ENCODE measurements around the gene HCRTR1.

HCRTR1 gene

GRCh38 chr1:31651766-31652165 lies 34.3 kb downstream of the HCRTR1 start:
- Mint-ChIP-seq H3K36me3 (ENCODE audit: low read depth) (no peaks in the 10 kb centered on the region), H3K4me1 (ENCODE audit: low read depth) (no peaks in the 10 kb centered on the region), H3K9me3 (no peaks in the 10 kb centered on the region), H3K27me3 (ENCODE audit: low read depth) (peaks cover 2% of the 10 kb centered on the region), H3K27ac (no peak overlapping the region), H3K4me3 (no peak overlapping the region)
- no peak for DNase-seq (ENCODE audit: low spot score)

DNA sequence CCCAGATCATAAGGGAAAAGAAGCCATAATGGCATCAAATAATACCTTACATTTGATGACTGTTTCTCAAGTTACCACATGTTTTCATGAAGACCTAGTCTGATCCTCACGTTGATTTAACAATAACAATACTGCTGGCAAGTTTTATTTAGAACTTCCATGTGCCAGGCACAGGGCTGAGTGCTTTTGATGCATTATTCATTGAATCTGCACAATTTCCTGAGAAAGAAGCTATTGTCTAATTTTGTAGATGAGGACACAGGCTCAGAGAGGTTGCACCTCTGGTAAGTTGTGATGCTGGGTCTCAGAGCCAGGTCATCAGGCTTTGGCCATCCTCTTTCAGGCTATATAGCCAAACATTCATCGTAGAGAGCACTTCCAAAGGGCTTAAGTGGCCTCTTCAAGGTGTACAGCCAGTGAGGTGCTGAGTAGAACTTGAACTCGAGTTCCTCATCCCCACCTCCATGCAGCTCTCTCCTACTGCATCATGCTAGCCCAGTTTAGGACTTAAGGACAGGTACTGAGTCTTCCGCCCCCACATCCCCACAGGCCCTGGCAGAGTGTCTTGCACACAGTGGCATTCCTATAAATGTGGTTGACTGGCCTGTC lies 35.5 kb downstream of the HCRTR1 start:
- Mint-ChIP-seq H3K9me3 (no peaks in the 10 kb centered on the region), H3K4me1 (ENCODE audit: low read depth) (no peaks in the 10 kb centered on the region), H3K36me3 (ENCODE audit: low read depth) (no peaks in the 10 kb centered on the region), H3K4me3 (no peak overlapping the region), H3K27me3 (ENCODE audit: low read depth) (peaks cover 2% of the 10 kb centered on the region), H3K27ac (no peak overlapping the region)
- DNase-seq (ENCODE audit: low spot score): no peak

DNA sequence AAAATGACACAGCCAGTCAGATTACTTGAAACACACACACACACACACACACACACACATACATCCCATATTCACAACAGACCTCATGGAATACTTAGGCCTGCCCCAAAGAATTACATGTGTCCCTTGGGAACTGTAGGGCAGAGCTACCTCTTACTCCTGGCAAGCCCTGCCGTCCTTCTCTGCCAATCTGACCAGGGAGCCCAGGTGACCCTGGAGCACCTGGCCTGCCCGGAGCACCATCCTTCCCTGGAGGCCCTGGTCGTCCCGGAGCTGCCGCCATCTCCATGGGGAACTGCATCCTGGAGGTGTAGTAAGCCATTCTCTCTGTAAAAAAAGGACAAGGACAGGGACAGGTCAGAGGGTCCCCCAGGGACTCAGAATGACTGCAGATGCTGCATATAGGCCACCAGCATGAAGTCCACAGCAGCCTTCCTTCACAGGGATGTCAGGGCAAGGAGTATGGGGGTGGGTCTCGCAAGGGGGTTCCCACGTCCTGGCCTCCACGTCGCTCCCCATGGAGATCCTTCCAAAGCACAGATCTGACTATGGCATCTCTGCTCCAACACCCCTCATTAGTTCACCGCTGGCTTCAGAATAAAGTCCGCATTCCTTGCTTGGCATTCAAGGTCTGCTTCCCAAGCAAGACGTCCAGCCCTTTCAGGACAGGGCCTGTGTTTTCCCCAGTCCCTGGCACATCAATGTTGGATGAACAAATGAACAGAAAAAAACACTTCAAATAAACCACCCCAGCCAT lies 36.4 kb downstream of the HCRTR1 start:
- Mint-ChIP-seq H3K4me3 (no peak overlapping the region), H3K36me3 (ENCODE audit: low read depth) (no peaks in the 10 kb centered on the region), H3K27me3 (ENCODE audit: low read depth) (peaks cover 2% of the 10 kb centered on the region), H3K4me1 (ENCODE audit: low read depth) (no peaks in the 10 kb centered on the region), H3K27ac (no peak overlapping the region), H3K9me3 (no peaks in the 10 kb centered on the region)
- no peak for DNase-seq (ENCODE audit: low spot score)

DNA sequence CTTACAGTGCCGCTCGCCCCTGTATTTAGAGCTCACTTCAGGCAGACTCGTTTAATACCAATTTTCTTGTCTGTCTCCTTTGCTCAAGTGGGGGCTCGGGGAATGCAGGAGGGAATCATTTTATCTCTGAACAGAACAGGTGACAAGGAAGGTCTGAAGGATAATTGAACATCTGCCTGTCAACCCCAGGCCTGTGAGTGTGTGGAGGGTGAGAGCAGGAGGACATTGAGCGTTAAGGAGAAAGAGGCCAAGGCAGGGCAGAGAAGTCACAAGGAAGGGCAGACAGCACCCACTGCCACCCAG lies 36.9 kb downstream of the HCRTR1 start:
- Mint-ChIP-seq H3K9me3 (no peaks in the 10 kb centered on the region), H3K27me3 (ENCODE audit: low read depth) (peaks cover 2% of the 10 kb centered on the region), H3K4me1 (ENCODE audit: low read depth) (no peaks in the 10 kb centered on the region), H3K36me3 (ENCODE audit: low read depth) (no peaks in the 10 kb centered on the region), H3K27ac (no peak overlapping the region), H3K4me3 (no peak overlapping the region)
- DNase-seq (ENCODE audit: low spot score): no peak

DNA sequence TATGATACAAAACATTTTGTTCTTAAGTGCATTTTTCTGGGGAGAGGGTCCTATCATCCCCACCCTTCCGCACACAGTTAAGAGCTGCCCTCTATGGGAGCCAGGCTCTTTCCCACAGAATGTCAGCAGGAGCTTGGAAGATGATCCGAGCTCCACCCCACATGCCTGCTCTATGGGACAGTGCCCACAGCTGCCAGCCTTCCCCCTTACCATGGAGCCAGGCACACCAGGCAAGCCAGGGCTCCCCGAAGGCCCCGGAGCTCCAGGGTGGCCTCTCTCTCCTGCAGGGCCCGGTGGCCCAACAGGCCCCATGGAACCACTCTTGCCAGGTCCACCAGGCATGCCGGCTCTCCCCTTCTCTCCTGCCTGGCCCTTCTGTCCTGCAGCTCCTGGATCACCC lies 37.6 kb downstream of the HCRTR1 start:
- no peak for DNase-seq (ENCODE audit: low spot score)
- Mint-ChIP-seq H3K4me1 (ENCODE audit: low read depth) (no peaks in the 10 kb centered on the region), H3K27me3 (ENCODE audit: low read depth) (peaks cover 2% of the 10 kb centered on the region), H3K4me3 (no peak overlapping the region), H3K9me3 (no peaks in the 10 kb centered on the region), H3K27ac (no peak overlapping the region), H3K36me3 (ENCODE audit: low read depth) (no peaks in the 10 kb centered on the region)

GRCh38 chr1:31655756-31656155 lies 38.3 kb downstream of the HCRTR1 start:
- H3K27me3 Mint-ChIP-seq (ENCODE audit: low read depth): peaks cover 2% of the 10 kb centered on the region
- no peaks in the 10 kb centered on the region for H3K36me3 Mint-ChIP-seq (ENCODE audit: low read depth)
- H3K9me3 Mint-ChIP-seq: no peaks in the 10 kb centered on the region
- no peak for DNase-seq (ENCODE audit: low spot score)
- H3K4me1 Mint-ChIP-seq (ENCODE audit: low read depth): no peaks in the 10 kb centered on the region
- no peak overlapping the region for H3K27ac Mint-ChIP-seq
- H3K4me3 Mint-ChIP-seq: no peak overlapping the region

DNA sequence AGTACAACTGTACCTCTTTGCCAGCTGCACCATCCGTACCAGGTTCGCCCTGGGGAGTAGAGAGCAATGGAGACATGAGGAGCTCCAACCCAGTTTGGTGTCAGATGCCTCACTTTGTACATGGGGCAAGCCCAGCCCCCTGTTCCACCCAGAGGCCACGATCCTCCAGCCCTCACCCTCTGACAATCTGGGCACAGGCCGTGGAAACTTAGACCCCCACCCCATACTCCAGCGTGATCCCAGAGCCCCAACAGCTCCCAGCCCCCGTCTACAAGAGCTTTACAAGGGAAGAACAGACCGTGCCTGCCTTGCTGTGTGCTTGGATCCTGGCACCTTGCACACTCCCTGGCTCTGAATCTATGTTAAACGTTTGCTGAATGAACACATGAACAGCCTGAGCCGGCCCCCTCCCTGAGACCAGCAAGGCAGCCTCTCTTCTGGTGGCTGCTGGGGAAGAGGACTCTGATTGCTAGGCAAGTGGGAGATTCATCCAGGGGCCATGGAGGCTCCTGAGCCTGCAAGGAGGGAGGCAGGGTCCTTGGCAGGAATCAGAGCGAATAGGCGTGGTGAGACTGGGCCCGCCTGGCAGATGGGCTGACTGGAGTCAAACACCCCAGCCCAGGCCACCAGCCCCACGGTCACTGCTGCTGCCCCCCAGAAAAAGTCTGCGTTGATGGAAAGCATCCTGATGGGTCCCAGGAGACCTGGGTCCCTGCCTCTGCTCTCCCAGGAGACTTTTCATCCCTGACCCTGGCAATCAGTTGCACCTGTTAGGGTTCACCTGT lies 39.7 kb downstream of the HCRTR1 start:
- no peak overlapping the region for H3K4me3 Mint-ChIP-seq
- no peak overlapping the region for H3K27ac Mint-ChIP-seq
- H3K4me1 Mint-ChIP-seq (ENCODE audit: low read depth): no peaks in the 10 kb centered on the region
- no peaks in the 10 kb centered on the region for H3K9me3 Mint-ChIP-seq
- no peaks in the 10 kb centered on the region for H3K36me3 Mint-ChIP-seq (ENCODE audit: low read depth)
- H3K27me3 Mint-ChIP-seq (ENCODE audit: low read depth): peaks cover 2% of the 10 kb centered on the region
- no peak for DNase-seq (ENCODE audit: low spot score)

DNA sequence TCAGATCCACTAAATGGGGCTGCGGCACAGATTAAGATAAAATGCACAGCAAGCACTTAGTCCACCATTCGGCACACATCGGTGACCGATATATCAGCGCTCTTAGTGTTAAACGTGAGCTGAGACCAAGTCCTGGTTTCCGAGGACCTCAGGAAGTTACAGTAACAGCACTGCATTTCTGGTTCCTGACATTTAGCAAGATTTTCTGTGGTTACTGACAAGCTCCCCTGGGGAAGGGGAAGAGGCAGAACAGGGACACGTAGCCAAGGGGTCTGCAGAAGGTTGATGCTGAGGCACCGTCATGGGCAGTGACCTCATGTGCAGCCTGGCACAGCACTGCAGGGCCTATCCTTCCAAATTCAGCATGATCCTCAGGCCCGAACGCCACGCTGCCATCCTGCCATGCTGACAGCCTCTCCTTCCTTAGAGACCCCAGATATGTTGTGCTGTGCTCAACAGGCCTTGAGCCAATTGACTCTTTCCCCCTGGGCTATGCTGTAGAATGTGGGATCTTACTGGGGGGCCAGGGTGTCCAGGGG lies 40.6 kb downstream of the HCRTR1 start:
- DNase-seq (ENCODE audit: low spot score): no peak
- no peaks in the 10 kb centered on the region for H3K4me1 Mint-ChIP-seq (ENCODE audit: low read depth)
- H3K9me3 Mint-ChIP-seq: no peaks in the 10 kb centered on the region
- H3K27ac Mint-ChIP-seq: no peak overlapping the region
- no peaks in the 10 kb centered on the region for H3K36me3 Mint-ChIP-seq (ENCODE audit: low read depth)
- H3K4me3 Mint-ChIP-seq: no peak overlapping the region
- peaks cover 2% of the 10 kb centered on the region for H3K27me3 Mint-ChIP-seq (ENCODE audit: low read depth)

DNA sequence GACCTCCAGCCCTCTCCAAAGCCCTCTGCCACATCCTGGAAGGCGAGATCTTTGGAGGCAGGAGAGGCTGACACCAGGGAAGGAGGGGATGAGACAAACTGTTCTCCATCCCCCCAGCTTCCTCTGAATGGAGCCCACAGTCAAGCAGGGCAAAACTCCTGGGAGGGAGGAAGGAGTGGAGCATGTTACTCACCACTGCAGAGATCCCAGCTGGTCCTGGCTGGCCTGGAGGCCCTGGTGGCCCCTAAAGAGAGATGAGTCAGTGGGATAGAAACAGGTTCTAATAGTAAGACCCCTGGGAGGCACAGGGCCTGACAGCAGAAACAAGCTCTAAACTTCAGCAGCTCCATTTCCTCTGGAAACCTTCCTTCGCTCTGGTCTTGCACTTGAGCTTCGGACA lies 41.2 kb downstream of the HCRTR1 start:
- no peaks in the 10 kb centered on the region for H3K4me1 Mint-ChIP-seq (ENCODE audit: low read depth)
- peaks cover 3% of the 10 kb centered on the region for H3K27me3 Mint-ChIP-seq (ENCODE audit: low read depth)
- no peak overlapping the region for H3K27ac Mint-ChIP-seq
- H3K4me3 Mint-ChIP-seq: no peak overlapping the region
- DNase-seq (ENCODE audit: low spot score): no peak
- no peaks in the 10 kb centered on the region for H3K36me3 Mint-ChIP-seq (ENCODE audit: low read depth)
- H3K9me3 Mint-ChIP-seq: no peaks in the 10 kb centered on the region

GRCh38 chr1:31659889-31660288 lies 42.4 kb downstream of the HCRTR1 start:
- Mint-ChIP-seq H3K4me3 (no peak overlapping the region), H3K36me3 (ENCODE audit: low read depth) (no peaks in the 10 kb centered on the region), H3K27me3 (ENCODE audit: low read depth) (peaks cover 6% of the 10 kb centered on the region), H3K4me1 (ENCODE audit: low read depth) (no peaks in the 10 kb centered on the region), H3K27ac (no peak overlapping the region), H3K9me3 (no peaks in the 10 kb centered on the region)
- no peak for DNase-seq (ENCODE audit: low spot score)

GRCh38 chr1:31660871-31661455 lies 43.5 kb downstream of the HCRTR1 start:
- Mint-ChIP-seq H3K4me1 (ENCODE audit: low read depth) (no peaks in the 10 kb centered on the region), H3K4me3 (no peak overlapping the region)

GRCh38 chr1:31661856-31662255 lies 44.4 kb downstream of the HCRTR1 start:
- H3K4me3 Mint-ChIP-seq: no peak overlapping the region
- H3K36me3 Mint-ChIP-seq (ENCODE audit: low read depth): no peaks in the 10 kb centered on the region
- H3K9me3 Mint-ChIP-seq: no peaks in the 10 kb centered on the region
- no peak overlapping the region for H3K27ac Mint-ChIP-seq
- peaks cover 3% of the 10 kb centered on the region for H3K27me3 Mint-ChIP-seq (ENCODE audit: low read depth)
- no peaks in the 10 kb centered on the region for H3K4me1 Mint-ChIP-seq (ENCODE audit: low read depth)
- no peak for DNase-seq (ENCODE audit: low spot score)

More at GRCh38 chr1:31660871-31661455, 43.5 kb downstream of the HCRTR1 start:
- Mint-ChIP-seq H3K9me3 (no peaks in the 10 kb centered on the region), H3K36me3 (ENCODE audit: low read depth) (no peaks in the 10 kb centered on the region), H3K27ac (no peak overlapping the region), H3K27me3 (ENCODE audit: low read depth) (peaks cover 3% of the 10 kb centered on the region)
- no peak for DNase-seq (ENCODE audit: low spot score)

GRCh38 chr1:31662463-31662862 lies 45.0 kb downstream of the HCRTR1 start:
- no peaks in the 10 kb centered on the region for H3K4me1 Mint-ChIP-seq (ENCODE audit: low read depth)
- no peak overlapping the region for H3K4me3 Mint-ChIP-seq
- no peaks in the 10 kb centered on the region for H3K36me3 Mint-ChIP-seq (ENCODE audit: low read depth)
- peaks cover 3% of the 10 kb centered on the region for H3K27me3 Mint-ChIP-seq (ENCODE audit: low read depth)
- no peak for DNase-seq (ENCODE audit: low spot score)
- H3K27ac Mint-ChIP-seq: no peak overlapping the region
- H3K9me3 Mint-ChIP-seq: no peaks in the 10 kb centered on the region

Data from T-helper 2 cell treated with Interferon-gamma antibody and Interleukin-4, amounts not matched to agents 5 μg/mL and 100 μg/mL, for 36 hours (primary cell).